Measurements from ENCODE around the gene ZNF319. TPM values are rescaled to one million over a fixed set of nuclear protein-coding genes. Genes with fewer than 3 reads are reported as not detected.

ZNF319 gene
- total RNA-seq, 4 donors from 2014 or later, result 4.2 to 16.6 (median 11.6) TPM

DNA sequence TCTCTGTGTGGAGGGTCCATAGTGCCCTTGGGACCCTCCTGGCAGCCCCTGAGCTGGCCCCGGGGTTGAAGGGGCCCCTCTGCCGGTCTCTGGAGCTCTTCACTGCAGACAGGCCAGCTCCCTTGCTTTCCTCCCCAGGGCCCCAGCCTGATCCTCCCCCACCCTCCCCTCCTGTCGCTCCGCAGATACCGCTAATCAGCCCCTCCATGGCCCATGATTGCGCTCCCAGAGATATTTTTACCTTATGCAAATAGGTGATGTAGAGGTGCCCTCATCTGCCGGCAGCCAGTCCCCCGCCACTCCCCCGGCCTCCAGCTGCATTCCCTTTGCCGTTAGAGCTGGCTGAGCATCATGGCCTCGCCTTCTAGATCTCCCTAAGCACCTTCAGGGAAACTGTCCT is 34.3 kb upstream of the ZNF319 start:
- H3K4me1 ChIP-seq, result no peaks in the 10 kb centered on the region
- H3K27ac ChIP-seq, result no peak overlapping the region

GRCh38 chr16:58034128-58034685 is 33.7 kb upstream of the ZNF319 start:
- Histone ChIP-seq H3K27me3 (no peaks in the 10 kb centered on the region), H3K27ac (no peak overlapping the region), H3K4me3 (no peak overlapping the region), H3K9me3 (no peaks in the 10 kb centered on the region), H3K36me3 (no peaks in the 10 kb centered on the region), H3K4me1 (no peaks in the 10 kb centered on the region)
- no peak for TF ChIP-seq POLR2A (IDR thresholded peaks at IDR 0.05)
- TF ChIP-seq EP300 (IDR thresholded peaks at IDR 0.05), result no peak
- TF ChIP-seq, protein P1, sequence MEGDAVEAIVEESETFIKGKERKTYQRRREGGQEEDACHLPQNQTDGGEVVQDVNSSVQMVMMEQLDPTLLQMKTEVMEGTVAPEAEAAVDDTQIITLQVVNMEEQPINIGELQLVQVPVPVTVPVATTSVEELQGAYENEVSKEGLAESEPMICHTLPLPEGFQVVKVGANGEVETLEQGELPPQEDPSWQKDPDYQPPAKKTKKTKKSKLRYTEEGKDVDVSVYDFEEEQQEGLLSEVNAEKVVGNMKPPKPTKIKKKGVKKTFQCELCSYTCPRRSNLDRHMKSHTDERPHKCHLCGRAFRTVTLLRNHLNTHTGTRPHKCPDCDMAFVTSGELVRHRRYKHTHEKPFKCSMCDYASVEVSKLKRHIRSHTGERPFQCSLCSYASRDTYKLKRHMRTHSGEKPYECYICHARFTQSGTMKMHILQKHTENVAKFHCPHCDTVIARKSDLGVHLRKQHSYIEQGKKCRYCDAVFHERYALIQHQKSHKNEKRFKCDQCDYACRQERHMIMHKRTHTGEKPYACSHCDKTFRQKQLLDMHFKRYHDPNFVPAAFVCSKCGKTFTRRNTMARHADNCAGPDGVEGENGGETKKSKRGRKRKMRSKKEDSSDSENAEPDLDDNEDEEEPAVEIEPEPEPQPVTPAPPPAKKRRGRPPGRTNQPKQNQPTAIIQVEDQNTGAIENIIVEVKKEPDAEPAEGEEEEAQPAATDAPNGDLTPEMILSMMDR (IDR thresholded peaks at IDR 0.05), result no peak
- TF ChIP-seq POLR2AphosphoS5 (IDR thresholded peaks at IDR 0.05), result no peak
- no peak for DNase-seq (ENCODE audit: low spot score in 2 of 2)
- WGBS, result 92% methylated on average over 14 of the region's 14 CpGs

More for the DNA sequence above, 34.3 kb upstream of the ZNF319 start:
- Histone ChIP-seq H3K9me3 (no peaks in the 10 kb centered on the region), H3K27me3 (no peaks in the 10 kb centered on the region), H3K36me3 (no peaks in the 10 kb centered on the region), H3K4me3 (no peak overlapping the region)
- TF ChIP-seq POLR2A (IDR thresholded peaks at IDR 0.05), result no peak
- TF ChIP-seq EP300 (IDR thresholded peaks at IDR 0.05), result no peak
- TF ChIP-seq, protein P1 (IDR thresholded peaks at IDR 0.05), result no peak
- TF ChIP-seq POLR2AphosphoS5 (IDR thresholded peaks at IDR 0.05), result no peak
- DNase-seq (ENCODE audit: low spot score in 2 of 2), result no peak
- WGBS, result 77% methylated on average over 11 of the region's 11 CpGs

- Histone ChIP-seq H3K4me3 (no peak overlapping the region), H3K27ac (no peak overlapping the region), H3K27me3 (no peaks in the 10 kb centered on the region), H3K36me3 (no peaks in the 10 kb centered on the region), H3K9me3 (no peaks in the 10 kb centered on the region), H3K4me1 (peaks cover 1% of the 10 kb centered on the region)
- no peak for DNase-seq (ENCODE audit: low spot score in 2 of 2)
- TF ChIP-seq, protein P1 (IDR thresholded peaks at IDR 0.05), result no peak
- TF ChIP-seq POLR2A (IDR thresholded peaks at IDR 0.05), result no peak
- TF ChIP-seq POLR2AphosphoS5 (IDR thresholded peaks at IDR 0.05), result no peak
- TF ChIP-seq EP300 (IDR thresholded peaks at IDR 0.05), result no peak
- WGBS, result 78% methylated on average over 3 of the region's 15 CpGs
Measured at GRCh38 chr16:58032710-58033293, 32.3 kb upstream of the ZNF319 start.

DNA sequence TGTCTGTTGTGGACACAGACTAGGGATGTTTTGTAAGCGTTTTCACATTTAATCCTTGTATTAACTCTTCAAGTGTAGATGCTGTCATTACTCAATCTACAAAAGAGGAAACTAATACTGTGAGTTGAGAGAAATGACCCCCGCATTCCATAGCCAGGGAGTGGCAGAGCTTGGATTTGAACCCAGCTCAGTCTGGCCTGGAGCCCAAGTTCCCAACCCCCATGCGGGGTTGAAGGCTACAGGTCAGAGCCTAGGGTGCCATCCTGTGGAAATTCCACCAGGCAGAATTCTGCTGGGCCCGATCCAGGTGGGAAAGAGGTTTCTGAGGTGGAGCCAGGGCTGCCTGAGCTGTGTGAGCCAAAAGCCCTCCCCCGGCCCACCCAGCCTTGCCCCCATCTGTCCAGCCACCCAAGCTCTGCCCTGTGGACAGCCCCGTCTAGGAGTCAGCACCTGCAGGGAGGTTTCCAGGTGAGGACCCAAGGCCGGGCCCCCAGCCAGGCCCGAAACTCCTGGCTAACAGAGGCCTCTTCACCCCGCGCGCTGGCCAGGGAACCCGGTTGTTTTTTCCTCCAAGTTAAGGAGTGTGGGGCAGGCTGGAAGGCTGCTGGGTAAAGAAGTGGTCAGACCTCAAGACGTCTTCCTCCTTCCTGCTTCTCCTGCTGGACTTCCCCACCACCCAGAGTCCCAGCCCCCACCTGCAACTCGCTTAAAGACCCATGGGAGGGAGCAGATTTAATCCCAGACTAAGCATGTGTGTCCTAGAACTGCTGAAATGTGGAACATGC is 30.7 kb upstream of the ZNF319 start:
- DNase-seq (ENCODE audit: low spot score in 2 of 2), result no peak
- Histone ChIP-seq H3K4me3 (no peak overlapping the region), H3K4me1 (peaks cover 17% of the 10 kb centered on the region), H3K27ac (no peak overlapping the region), H3K36me3 (no peaks in the 10 kb centered on the region), H3K27me3 (no peaks in the 10 kb centered on the region), H3K9me3 (no peaks in the 10 kb centered on the region)
- WGBS, result 59% methylated on average over 10 of the region's 14 CpGs
- TF ChIP-seq POLR2AphosphoS5 (IDR thresholded peaks at IDR 0.05) (no peak), POLR2A (IDR thresholded peaks at IDR 0.05) (no peak), EP300 (IDR thresholded peaks at IDR 0.05) (no peak)
- TF ChIP-seq, protein P1 (IDR thresholded peaks at IDR 0.05), result no peak

Data from suprapubic skin (tissue), 4 donors.